SK-N-SH treated with all-trans-retinoic acid at 6 μM for 48 hours (cell line): Measurements from ENCODE around the gene MTCH1.

Experiments used
- ATAC-seq: fragments of 200-7000 bp; cut with Tn5 transposase; 3 replicates; pipeline ENCODE4 v1.9.1; 2020; ENCODE audit warnings: mild to moderate bottlenecking, moderate library complexity
- ARNTL ChIP-seq: fragments of 450-650 bp; formaldehyde crosslinking; IDR thresholded peaks from 2 replicates; pipeline ENCODE4 v1.5.0; 2020; ENCODE audit warnings: low read depth, mild to moderate bottlenecking, moderate library complexity, borderline replicate concordance
- BACH2 ChIP-seq: fragments of 250-450 bp; sonication (Bioruptor Pico); IDR thresholded peaks from 2 replicates; pipeline ENCODE4 v1.9.0; 2021; ENCODE audit warnings: mild to moderate bottlenecking, borderline replicate concordance
- CSDC2 ChIP-seq: fragments of 250-450 bp; sonication (Bioruptor Pico); IDR thresholded peaks from 2 replicates; pipeline ENCODE4 v1.5.0; 2020; ENCODE audit warnings: mild to moderate bottlenecking, moderate library complexity
- ESRRG ChIP-seq: fragments of 250-450 bp; sonication (Bioruptor Pico); IDR thresholded peaks from 2 replicates; pipeline ENCODE4 v1.6.1; 2021; ENCODE audit warnings: mild to moderate bottlenecking
- GLIS3 ChIP-seq: fragments of 250-450 bp; sonication (Bioruptor Pico); IDR thresholded peaks from 2 replicates; pipeline ENCODE4 v1.5.0; 2020; ENCODE audit warnings: mild to moderate bottlenecking, moderate library complexity
- OSR1 ChIP-seq: fragments of 250-450 bp; sonication (Bioruptor Pico); IDR thresholded peaks from 2 replicates; pipeline ENCODE4 v1.8.0; 2022; ENCODE audit warnings: moderate library complexity, mild to moderate bottlenecking, inconsistent platforms
- PPARA ChIP-seq: fragments of 250-450 bp; sonication (Bioruptor Pico); IDR thresholded peaks from 2 replicates; pipeline ENCODE4 v1.5.0; 2020; ENCODE audit warnings: mild to moderate bottlenecking, borderline replicate concordance
- RARB ChIP-seq: fragments of 250-450 bp; sonication (Bioruptor Pico); IDR thresholded peaks from 2 replicates; pipeline ENCODE4 v1.8.0; 2021; ENCODE audit warnings: mild to moderate bottlenecking, moderate library complexity
- SNAI2 ChIP-seq: fragments of 250-450 bp; sonication (Bioruptor Pico); IDR thresholded peaks from 2 replicates; pipeline ENCODE4 v1.5.0; 2020; ENCODE audit warnings: mild to moderate bottlenecking, moderate library complexity
- TCF4 ChIP-seq: fragments of 250-450 bp; sonication (Bioruptor Pico); IDR thresholded peaks from 2 replicates; pipeline ENCODE4 v1.8.0; 2021; ENCODE audit warnings: mild to moderate bottlenecking, moderate library complexity, borderline replicate concordance
- TOX ChIP-seq: fragments of 250-450 bp; sonication (Bioruptor Pico); IDR thresholded peaks from 2 replicates; pipeline ENCODE4 v1.8.0; 2021; ENCODE audit warnings: mild to moderate bottlenecking, moderate library complexity, borderline replicate concordance
- ZC3H10 ChIP-seq: fragments of 250-450 bp; sonication (Bioruptor Pico); IDR thresholded peaks from 2 replicates; pipeline ENCODE4 v1.5.1; 2021; ENCODE audit warnings: mild to moderate bottlenecking, moderate library complexity
- ZFP3 ChIP-seq: fragments of 250-450 bp; sonication (Bioruptor Pico); IDR thresholded peaks from 2 replicates; pipeline ENCODE4 v1.5.0; 2020; ENCODE audit warnings: mild to moderate bottlenecking, moderate library complexity
- ZFP30 ChIP-seq: fragments of 450-650 bp; formaldehyde crosslinking; IDR thresholded peaks from 2 replicates; pipeline ENCODE4 v1.5.0; 2022; ENCODE audit warnings: mild to moderate bottlenecking, moderate library complexity
- ZNF565 ChIP-seq: fragments of 450-650 bp; formaldehyde crosslinking; conservative IDR thresholded peaks from 2 replicates; pipeline ENCODE4 v1.5.0; 2020; ENCODE audit warnings: low read depth, mild to moderate bottlenecking, moderate library complexity
- ZNF8 ChIP-seq: fragments of 450-650 bp; formaldehyde crosslinking; IDR thresholded peaks from 2 replicates; pipeline ENCODE4 v1.5.0; 2020; ENCODE audit warnings: mild to moderate bottlenecking, moderate library complexity
- TF ChIP-seq, protein P1 (sequence below): fragments of 250-450 bp; sonication (Bioruptor Pico); IDR thresholded peaks from 2 replicates; pipeline ENCODE4 v1.8.0; 2021; ENCODE audit warnings: low read depth, mild to moderate bottlenecking, moderate library complexity, borderline replicate concordance
- TF ChIP-seq, protein P2 (sequence below): fragments of 250-450 bp; sonication (Bioruptor Pico); IDR thresholded peaks from 2 replicates; pipeline ENCODE4 v1.5.0; 2020; ENCODE audit warnings: mild to moderate bottlenecking, moderate library complexity
- TF ChIP-seq, protein P3 (sequence below): fragments of 250-450 bp; sonication (Bioruptor Pico); IDR thresholded peaks from 2 replicates; pipeline ENCODE4 v1.5.1; 2020; ENCODE audit warnings: low read depth, mild to moderate bottlenecking, moderate library complexity
- TF ChIP-seq, protein P4 (sequence below): fragments of 250-450 bp; sonication (Bioruptor Pico); IDR thresholded peaks from 2 replicates; pipeline ENCODE4 v1.8.0; 2020; ENCODE audit warnings: mild to moderate bottlenecking, moderate library complexity, borderline replicate concordance
- TF ChIP-seq, protein P5 (sequence below): fragments of 250-450 bp; sonication (Bioruptor Pico); IDR thresholded peaks from 2 replicates; pipeline ENCODE4 v1.5.1; 2021; ENCODE audit warnings: mild to moderate bottlenecking, moderate library complexity

Gene MTCH1

DNA sequence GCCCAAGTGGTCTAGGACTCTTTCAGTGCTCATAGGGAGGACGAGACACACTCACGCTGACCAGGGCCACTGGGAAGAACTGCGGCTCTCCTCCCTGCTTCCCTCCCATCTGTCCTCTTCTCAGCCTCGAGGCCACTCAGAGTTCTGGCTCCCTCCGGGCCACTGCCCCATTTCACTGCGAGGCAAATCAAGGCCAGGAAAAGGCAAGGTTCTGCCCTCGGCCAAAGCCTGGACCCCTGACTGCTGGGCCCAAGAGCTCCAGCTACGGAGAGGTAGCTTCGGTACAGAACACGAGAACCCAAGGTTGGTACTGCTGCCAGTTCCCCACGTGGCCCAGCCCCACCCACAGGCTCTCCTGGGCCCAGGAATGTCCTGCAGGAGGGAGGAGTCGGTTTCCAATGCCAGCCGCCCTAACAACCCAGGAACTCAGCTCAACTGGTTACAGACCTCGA is 16.7 kb downstream of the MTCH1 start:
- no peak for ATAC-seq
- TF ChIP-seq TCF4 (CRISPR knock-in tag): no peak
- no peak for TF ChIP-seq ZNF565
- TF ChIP-seq, all 23 proteins: peak for 0

DNA sequence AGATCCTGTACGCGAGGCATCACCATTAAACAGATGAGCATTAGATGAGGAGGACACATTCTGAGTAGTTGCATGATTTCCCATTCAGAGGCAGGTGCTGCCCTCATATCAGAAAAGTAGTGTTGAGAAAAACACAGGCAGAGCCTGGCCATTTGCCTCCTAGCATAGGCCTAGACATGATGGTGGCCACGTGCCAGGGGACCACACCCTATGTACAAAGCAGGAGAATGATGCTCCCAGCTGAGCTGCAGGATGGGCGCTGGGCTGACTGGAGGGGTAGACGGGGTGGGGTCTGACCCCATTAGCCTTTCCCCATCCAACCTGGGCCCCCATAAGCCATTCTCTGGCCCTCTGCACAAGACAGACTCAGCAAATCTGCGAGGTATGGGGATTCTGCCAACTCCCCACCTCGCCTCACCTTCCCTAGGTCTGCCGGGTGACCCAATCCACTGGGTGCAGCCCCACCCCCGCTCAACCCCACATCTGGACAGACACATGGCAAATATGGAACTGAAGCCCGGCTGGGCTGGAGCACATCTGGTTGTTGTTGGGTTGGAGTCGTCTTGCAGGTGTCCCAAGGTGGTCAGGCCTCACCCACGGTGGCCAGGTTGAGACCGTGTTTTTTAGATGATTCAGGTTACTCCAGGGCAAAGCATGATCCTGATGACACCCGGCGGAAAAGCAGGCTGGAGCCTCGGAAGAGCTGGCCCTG is 17.6 kb downstream of the MTCH1 start:
- TF ChIP-seq TCF4 (CRISPR knock-in tag): no peak
- no peak for TF ChIP-seq RARB (CRISPR knock-in tag)
- no peak for TF ChIP-seq BACH2 (CRISPR knock-in tag)
- TF ChIP-seq, protein P1, sequence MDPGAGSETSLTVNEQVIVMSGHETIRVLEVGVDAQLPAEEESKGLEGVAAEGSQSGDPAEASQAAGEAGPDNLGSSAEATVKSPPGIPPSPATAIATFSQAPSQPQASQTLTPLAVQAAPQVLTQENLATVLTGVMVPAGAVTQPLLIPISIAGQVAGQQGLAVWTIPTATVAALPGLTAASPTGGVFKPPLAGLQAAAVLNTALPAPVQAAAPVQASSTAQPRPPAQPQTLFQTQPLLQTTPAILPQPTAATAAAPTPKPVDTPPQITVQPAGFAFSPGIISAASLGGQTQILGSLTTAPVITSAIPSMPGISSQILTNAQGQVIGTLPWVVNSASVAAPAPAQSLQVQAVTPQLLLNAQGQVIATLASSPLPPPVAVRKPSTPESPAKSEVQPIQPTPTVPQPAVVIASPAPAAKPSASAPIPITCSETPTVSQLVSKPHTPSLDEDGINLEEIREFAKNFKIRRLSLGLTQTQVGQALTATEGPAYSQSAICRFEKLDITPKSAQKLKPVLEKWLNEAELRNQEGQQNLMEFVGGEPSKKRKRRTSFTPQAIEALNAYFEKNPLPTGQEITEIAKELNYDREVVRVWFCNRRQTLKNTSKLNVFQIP (CRISPR knock-in tag): no peak
- no peak for TF ChIP-seq SNAI2 (CRISPR knock-in tag)
- no peak for TF ChIP-seq CSDC2 (CRISPR knock-in tag)
- TF ChIP-seq ARNTL (CRISPR knock-in tag): no peak
- TF ChIP-seq GLIS3 (CRISPR knock-in tag): no peak
- TF ChIP-seq ZNF8 (CRISPR knock-in tag): no peak
- TF ChIP-seq, protein P2, sequence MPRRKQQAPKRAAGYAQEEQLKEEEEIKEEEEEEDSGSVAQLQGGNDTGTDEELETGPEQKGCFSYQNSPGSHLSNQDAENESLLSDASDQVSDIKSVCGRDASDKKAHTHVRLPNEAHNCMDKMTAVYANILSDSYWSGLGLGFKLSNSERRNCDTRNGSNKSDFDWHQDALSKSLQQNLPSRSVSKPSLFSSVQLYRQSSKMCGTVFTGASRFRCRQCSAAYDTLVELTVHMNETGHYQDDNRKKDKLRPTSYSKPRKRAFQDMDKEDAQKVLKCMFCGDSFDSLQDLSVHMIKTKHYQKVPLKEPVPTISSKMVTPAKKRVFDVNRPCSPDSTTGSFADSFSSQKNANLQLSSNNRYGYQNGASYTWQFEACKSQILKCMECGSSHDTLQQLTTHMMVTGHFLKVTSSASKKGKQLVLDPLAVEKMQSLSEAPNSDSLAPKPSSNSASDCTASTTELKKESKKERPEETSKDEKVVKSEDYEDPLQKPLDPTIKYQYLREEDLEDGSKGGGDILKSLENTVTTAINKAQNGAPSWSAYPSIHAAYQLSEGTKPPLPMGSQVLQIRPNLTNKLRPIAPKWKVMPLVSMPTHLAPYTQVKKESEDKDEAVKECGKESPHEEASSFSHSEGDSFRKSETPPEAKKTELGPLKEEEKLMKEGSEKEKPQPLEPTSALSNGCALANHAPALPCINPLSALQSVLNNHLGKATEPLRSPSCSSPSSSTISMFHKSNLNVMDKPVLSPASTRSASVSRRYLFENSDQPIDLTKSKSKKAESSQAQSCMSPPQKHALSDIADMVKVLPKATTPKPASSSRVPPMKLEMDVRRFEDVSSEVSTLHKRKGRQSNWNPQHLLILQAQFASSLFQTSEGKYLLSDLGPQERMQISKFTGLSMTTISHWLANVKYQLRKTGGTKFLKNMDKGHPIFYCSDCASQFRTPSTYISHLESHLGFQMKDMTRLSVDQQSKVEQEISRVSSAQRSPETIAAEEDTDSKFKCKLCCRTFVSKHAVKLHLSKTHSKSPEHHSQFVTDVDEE: no peak
- TF ChIP-seq, protein P3, sequence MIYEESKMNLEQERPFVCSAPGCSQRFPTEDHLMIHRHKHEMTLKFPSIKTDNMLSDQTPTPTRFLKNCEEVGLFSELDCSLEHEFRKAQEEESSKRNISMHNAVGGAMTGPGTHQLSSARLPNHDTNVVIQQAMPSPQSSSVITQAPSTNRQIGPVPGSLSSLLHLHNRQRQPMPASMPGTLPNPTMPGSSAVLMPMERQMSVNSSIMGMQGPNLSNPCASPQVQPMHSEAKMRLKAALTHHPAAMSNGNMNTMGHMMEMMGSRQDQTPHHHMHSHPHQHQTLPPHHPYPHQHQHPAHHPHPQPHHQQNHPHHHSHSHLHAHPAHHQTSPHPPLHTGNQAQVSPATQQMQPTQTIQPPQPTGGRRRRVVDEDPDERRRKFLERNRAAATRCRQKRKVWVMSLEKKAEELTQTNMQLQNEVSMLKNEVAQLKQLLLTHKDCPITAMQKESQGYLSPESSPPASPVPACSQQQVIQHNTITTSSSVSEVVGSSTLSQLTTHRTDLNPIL: no peak
- TF ChIP-seq, protein P4, sequence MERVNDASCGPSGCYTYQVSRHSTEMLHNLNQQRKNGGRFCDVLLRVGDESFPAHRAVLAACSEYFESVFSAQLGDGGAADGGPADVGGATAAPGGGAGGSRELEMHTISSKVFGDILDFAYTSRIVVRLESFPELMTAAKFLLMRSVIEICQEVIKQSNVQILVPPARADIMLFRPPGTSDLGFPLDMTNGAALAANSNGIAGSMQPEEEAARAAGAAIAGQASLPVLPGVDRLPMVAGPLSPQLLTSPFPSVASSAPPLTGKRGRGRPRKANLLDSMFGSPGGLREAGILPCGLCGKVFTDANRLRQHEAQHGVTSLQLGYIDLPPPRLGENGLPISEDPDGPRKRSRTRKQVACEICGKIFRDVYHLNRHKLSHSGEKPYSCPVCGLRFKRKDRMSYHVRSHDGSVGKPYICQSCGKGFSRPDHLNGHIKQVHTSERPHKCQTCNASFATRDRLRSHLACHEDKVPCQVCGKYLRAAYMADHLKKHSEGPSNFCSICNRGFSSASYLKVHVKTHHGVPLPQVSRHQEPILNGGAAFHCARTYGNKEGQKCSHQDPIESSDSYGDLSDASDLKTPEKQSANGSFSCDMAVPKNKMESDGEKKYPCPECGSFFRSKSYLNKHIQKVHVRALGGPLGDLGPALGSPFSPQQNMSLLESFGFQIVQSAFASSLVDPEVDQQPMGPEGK: no peak
- TF ChIP-seq PPARA: no peak
- TF ChIP-seq ZC3H10 (CRISPR knock-in tag): no peak
- TF ChIP-seq ZFP3 (CRISPR knock-in tag): no peak
- no peak for ATAC-seq

DNA sequence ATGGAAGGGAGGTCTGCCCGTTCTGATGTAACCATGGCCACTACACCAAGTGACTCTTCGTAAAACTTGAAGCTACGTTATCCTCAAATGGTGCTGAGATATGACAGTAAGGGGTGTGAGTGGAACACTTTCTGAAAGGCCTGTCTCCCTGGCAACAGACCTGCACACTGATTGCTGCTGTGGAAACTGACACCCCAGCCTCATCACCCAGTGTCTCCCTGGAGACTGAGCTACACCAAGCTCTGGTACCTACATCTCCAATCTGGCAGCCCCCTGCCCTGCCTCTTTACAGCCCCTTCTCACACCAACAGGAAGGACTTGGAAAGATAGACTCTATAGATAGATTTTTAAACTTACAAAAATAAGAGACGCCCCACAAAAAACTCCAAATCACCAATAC is 18.2 kb downstream of the MTCH1 start:
- no peak for ATAC-seq
- no peak for TF ChIP-seq PPARA
- TF ChIP-seq, protein P2: no peak
- TF ChIP-seq, protein P5, sequence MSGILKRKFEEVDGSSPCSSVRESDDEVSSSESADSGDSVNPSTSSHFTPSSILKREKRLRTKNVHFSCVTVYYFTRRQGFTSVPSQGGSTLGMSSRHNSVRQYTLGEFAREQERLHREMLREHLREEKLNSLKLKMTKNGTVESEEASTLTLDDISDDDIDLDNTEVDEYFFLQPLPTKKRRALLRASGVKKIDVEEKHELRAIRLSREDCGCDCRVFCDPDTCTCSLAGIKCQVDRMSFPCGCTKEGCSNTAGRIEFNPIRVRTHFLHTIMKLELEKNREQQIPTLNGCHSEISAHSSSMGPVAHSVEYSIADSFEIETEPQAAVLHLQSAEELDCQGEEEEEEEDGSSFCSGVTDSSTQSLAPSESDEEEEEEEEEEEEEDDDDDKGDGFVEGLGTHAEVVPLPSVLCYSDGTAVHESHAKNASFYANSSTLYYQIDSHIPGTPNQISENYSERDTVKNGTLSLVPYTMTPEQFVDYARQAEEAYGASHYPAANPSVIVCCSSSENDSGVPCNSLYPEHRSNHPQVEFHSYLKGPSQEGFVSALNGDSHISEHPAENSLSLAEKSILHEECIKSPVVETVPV (CRISPR knock-in tag): no peak
- TF ChIP-seq, protein P3: no peak
- TF ChIP-seq BACH2 (CRISPR knock-in tag): no peak
- TF ChIP-seq ZFP30 (CRISPR knock-in tag): no peak
- no peak for TF ChIP-seq TOX
- TF ChIP-seq OSR1 (CRISPR knock-in tag): no peak
- no peak for TF ChIP-seq ZFP3 (CRISPR knock-in tag)
- TF ChIP-seq RARB (CRISPR knock-in tag): no peak
- TF ChIP-seq, protein P4: no peak
- TF ChIP-seq SNAI2 (CRISPR knock-in tag): no peak
- no peak for TF ChIP-seq ZNF565
- no peak for TF ChIP-seq ESRRG (CRISPR knock-in tag)
- TF ChIP-seq CSDC2 (CRISPR knock-in tag): no peak
- no peak for TF ChIP-seq TCF4 (CRISPR knock-in tag)
